ENCODE measurements around the gene PACSIN1. TPM values are rescaled to one million over a fixed set of nuclear protein-coding genes. Genes with fewer than 3 reads are reported as not detected.

Gene PACSIN1
- polyA plus RNA-seq, 12 donors = 0.43 to 3.0 (median 1.2) TPM; not detected in 2

DNA sequence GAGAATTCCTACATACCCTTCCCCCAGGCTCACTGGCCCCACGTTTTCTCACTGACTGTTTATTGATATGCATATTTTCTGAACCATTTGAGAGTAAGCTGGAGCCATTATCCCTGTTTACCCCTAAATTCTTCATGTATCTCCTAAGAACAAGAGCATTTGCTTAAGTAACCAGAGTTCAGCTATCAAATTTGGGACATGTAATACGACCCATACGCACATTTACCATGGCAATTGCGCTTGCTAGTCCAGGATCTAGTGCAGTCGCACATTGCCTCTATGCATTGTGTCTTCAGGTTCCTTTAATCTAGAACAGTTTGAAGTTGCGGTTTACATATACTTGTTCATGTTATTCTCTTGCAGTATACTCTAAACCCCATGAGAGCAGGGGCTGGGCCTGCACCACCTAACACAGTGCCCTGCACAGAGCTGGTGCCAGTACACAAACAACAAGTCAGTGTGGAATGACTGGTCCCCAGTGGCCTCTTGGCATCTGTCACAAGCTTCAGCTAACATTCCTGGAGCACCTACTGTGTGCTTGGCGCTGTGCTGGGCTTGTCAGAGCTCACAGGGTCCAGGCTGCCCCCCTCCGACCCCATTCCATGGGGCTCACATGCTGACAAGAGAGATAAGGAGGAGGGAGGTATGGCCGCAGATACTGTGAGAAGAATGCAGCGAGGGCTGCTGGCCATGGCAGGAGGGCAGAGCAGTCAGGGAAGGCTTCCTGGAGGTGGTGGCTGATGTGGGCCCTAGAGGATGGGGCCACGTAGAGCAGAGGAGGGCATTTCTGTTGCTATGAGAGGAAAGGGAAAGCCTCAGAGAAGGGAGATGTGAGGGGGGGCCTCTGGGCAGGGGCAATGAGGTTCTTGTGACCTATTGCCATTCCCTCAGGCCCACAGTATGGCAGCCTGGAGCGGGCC is 62.1 kb downstream of the PACSIN1 start:
- DNase-seq = no peak

DNA sequence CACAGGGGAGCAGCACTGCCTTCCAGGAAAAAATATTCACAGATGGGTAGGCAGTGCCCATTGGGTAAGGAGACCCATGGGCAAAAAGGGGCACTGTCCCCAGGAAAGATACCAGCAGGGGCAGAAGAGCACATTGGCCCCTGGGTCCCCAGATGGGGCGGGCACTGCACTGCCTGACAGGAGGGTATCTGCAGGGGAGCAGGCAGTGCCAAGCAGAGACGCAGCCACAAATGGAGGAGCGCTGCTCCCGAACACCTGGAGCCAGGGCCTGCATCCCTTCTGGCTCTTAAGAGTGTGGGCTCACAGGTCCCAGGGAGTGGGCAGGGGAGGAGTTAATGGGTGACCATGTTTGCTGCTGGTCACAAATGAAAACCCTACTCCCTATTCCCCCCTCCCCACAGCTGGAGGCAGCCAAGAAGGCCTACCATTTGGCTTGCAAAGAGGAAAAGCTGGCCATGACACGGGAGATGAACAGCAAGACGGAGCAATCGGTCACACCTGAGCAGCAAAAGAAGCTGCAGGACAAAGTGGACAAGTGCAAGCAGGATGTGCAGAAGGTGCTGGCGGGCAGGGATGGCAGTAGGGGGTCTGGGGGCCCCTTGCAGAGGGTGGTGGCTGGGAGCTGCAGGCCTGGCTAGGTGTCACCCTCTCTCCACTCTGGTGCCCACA is 63.3 kb downstream of the PACSIN1 start:
- DNase-seq = no peak

GRCh38 chr6:34529665-34530327 is 63.9 kb downstream of the PACSIN1 start:
- no peak for DNase-seq

DNA sequence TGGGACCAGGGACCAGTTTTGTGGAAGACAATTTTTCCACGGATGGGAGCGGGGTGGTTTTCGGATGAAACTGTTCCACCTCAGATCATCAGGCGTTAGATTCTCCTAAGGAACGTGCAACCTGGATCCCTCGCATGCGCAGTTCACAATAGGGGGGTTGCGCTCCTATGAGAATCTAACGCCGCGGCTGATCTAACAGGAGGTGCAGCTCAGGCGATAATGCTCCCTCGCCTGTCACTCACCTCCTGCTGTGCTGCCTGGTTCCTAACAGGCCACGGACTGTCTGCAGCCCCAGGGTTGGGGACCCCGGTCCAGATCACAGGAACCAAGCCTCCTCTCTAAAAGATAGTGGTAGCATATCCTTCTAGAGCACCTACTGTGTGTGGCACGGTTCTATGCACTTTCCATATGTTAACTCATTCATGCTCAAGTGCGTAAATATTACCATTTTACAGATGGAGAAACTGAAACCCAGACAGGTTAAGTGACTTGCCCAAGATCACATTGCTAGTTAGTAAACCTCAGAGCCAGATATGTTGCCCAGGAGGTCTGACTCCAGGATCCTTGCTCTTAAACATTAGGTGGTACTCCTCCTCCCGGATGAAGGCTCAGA is 65.0 kb downstream of the PACSIN1 start:
- DNase-seq = no peak

DNA sequence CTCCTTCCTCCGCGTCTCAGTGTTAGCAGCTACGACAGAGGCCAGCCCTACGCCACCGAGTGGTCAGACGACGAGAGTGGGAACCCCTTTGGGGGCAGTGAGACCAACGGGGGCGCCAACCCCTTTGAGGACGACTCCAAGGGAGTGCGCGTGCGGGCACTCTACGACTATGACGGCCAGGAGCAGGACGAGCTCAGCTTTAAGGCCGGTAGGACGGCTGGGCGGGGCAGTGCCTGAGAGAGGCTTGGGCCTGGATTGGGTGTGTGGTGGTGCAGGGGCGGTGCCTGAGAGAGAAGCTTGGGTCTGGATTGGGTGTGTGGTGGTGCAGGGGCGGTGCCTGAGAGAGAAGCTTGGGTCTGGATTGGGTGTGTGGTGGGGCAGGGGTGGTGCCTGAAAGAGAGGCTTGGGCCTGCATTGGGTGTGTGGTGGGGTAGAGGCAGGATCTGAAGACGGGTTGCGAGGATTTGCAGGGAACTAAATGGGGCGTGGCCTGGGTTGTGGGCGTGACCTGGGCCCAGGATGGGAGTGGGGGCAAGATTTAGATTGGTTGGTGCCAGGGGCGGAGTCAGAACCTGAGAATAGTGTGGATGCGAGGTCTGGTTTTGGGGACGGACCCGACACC is 65.8 kb downstream of the PACSIN1 start:
- DNase-seq = peak; percentile 73

- no peak for DNase-seq
Measured at GRCh38 chr6:34532230-34532629, 66.4 kb downstream of the PACSIN1 start.

- no peak for DNase-seq
Measured at GRCh38 chr6:34534146-34534545, 68.3 kb downstream of the PACSIN1 start.

DNA sequence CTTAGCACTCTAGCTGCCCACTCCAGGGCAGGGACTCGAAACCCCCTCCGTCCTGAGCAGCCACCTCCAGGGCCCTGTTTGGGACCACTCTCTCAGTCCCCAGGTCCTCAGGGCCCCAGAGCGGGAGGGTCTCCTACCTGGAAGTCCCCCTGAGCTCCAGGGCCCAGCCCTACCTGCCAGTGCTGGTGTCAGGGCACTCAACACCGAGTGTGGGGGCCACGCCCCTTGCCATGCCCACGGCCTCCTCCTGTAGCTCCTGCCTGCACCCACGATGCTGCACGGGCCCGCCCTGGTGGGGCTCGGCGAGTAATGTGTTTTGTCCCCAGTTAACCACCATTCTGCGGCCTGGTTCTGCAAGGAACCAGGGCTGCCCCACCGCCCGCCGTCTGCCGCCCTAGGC is 68.8 kb downstream of the PACSIN1 start:
- no peak for DNase-seq

- DNase-seq = no peak
Measured at GRCh38 chr6:34535199-34535598, 69.3 kb downstream of the PACSIN1 start.

GRCh38 chr6:34535646-34536045 is 69.8 kb downstream of the PACSIN1 start:
- DNase-seq = no peak

- no peak for DNase-seq
Measured at GRCh38 chr6:34536251-34536958, 70.5 kb downstream of the PACSIN1 start.

DNA sequence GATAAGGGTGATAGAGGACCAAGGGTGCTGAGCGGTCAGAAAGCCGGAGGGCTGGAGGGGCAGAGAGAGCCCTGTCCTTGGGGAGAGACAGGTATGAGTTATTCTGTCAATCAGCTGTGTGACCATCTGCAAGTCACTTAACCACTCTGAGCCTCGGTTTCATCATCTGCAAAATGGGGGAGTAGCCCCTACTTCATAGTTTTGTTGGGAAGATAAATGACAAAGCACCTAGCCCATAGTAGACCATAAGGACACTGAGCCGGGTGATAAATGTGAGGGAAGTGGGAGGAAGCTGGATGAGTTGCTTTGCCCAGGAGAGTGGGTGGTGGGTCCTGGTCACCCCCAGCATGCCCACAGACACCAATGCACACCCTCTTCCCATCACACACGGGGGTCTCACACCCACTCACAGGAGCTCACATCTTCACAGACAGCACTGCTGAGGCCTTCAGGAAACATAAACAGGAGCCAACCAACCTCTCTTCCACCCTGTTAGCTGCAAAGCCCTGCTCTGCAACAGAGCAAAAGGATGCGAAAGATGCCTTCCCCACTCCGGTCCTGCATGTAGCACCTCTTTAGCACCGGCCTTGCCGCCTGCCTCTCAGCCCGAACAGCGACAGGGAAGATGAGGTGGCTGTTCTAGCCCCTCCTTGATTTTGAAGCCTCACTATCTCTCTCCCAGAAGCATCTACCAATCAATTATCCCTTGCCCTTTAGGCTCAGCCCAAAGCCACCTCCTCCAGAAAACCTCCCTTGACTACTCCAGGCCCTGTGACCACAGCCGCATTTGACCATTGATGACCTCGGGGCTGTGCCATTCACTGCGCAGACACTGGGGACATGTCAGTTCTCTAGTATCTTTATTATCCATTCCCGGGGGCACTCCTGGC is 71.3 kb downstream of the PACSIN1 start:
- DNase-seq = no peak

GRCh38 chr6:34537922-34538550 is 72.2 kb downstream of the PACSIN1 start:
- DNase-seq = no peak

GRCh38 chr6:34538581-34538980 is 72.7 kb downstream of the PACSIN1 start:
- no peak for DNase-seq

DNA sequence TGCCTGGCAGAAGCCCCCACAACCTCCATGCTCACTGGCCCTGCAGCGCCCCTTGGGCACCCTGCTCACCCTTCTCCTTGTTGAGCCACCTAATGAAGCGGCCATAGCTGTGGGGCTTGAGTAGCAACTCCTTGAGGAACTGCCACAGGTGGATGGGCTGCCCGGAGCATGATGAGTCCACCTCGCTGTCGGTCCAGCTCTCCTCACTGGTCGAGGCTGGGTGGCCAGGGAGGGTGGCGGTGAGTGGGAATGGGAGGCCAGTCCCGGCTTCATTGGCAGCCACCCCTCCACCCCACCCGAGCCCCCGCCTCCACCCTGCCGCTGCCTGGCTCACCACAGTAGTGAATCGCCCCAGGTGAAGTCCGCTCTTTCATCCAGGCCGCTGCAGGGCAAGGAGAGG is 73.3 kb downstream of the PACSIN1 start:
- no peak for DNase-seq

GRCh38 chr6:34540222-34540621 is 74.3 kb downstream of the PACSIN1 start:
- DNase-seq = no peak

DNA sequence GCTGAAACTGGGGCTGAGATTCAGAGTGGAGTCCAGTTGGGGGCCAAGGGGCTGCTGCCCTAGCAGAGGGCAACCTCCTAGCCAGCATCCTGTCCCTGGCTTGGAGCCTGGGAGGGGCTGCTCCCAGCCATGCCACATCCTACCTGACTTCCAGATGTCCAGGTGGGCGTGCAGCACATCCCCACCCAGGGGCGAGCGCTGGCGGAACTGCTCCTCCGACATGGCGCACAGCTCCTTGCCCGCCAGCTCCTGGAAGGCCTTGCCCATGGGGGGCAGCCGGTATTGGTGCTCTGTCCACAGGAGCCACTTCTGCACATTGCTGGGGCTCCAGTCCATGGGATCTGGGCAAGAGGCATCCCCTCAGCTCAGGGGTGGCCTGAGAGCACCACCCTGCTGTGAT is 75.0 kb downstream of the PACSIN1 start:
- no peak for DNase-seq

DNA sequence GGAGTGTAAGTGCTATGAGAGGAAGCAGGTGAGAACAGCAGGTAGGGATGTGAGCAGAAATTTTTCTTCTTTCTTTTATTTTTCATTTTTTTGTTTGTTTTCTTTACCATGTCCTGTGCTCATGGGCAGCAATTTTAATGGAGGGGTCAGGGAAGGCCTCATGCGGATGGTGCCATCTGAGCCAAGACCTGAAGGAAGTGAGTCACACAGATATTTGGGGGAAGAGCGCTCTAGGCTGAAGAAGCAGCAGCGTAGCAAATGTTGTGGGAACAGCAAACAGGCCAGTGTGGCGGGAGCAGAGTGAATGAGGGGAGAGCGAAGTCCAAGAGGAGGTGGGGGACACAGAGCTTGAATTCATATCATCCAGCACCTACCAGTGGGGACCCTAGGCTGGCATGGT is 77.5 kb downstream of the PACSIN1 start:
- DNase-seq = no peak

DNA sequence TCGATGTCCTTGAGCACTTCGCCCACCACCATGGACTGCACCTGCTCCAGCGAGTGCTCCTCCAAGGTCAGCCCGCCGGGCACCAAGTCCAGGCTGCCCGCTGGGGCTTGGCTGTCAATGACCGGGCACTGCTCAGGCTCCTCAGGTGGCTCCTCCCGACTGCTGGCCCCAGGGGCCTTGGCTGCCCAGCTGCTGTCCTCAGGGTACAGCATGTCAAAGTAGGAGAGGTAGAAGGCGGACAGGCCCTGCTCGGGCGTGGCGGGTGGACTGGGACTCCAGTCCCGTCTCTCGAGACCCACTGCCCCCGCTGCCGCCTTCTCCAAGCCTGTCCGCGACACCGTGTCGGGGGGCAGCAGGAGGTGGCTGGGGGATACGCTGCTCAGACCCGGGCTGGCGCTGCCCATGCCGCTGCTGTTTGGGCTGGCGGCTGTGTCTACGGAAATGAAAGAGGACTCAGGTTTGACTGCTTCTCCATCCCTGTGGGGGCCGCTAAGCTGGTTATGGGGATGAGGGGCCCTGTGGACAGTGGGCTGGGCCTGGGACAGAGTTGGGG is 78.3 kb downstream of the PACSIN1 start:
- DNase-seq = no peak

Data from muscle of arm (tissue), 12 donors.